Naive thymus-derived CD4-positive, alpha-beta T cell (primary cell): ENCODE measurements around the gene TERT. TPM values are rescaled to one million over a fixed set of nuclear protein-coding genes. Genes with fewer than 3 reads are reported as not detected.

ENCODE experiments used
- ATAC-seq: fragments of 150-1000 bp; cut with Tn5 transposase; 2 replicates; pipeline ENCODE4 v1.10.0; 2021; ENCODE audit warnings: mild to moderate bottlenecking, moderate library complexity
- CTCF ChIA-PET: fragments of 350-600 bp; sonication (Branson Sonifier 250); formaldehyde crosslinking; loops from one replicate; lab custom pipeline; 2021; ENCODE audit warnings: antibody characterized with exemption; lab: Charles Lee
- POLR2A ChIA-PET: fragments of 350-600 bp; sonication (Branson Sonifier 250); formaldehyde crosslinking; loops from one replicate; lab custom pipeline; 2021; ENCODE audit warnings: antibody characterized with exemption, inconsistent platforms; lab: Charles Lee
- DNase-seq, 9 donors: peaks; one replicate each; pipeline versions ENCODE4 v3.0.0 to v3.0.0-alpha.2; 2020 to 2022; ENCODE audit warnings: mixed read lengths in 1 of 9
- H3K27ac ChIP-seq: one replicate; pipeline ENCODE4 v1.7.0; 2013; ENCODE audit warnings: mild to moderate bottlenecking, low read depth, low read length, moderate library complexity
- H3K27me3 ChIP-seq, 2 donors: one replicate each; pipeline ENCODE4 v1.7.0; 2013; ENCODE audit warnings: low read length in 2 of 2, mild to moderate bottlenecking in 2 of 2, moderate library complexity in 2 of 2; ENCODE audit not compliant: control insufficient read depth in 2 of 2, insufficient read depth in 2 of 2
- H3K36me3 ChIP-seq, 3 experiments: 1 replicate in 2 of 3; 2 replicates in 1 of 3; pipeline ENCODE4 v1.7.0; 2013; ENCODE audit warnings: low read length in 3 of 3, mild to moderate bottlenecking in 3 of 3, moderate library complexity in 1 of 3; ENCODE audit not compliant: insufficient read depth in 3 of 3, control insufficient read depth in 2 of 3
- H3K4me1 ChIP-seq, 2 donors: one replicate each; pipeline ENCODE4 v1.7.0; 2013; ENCODE audit warnings: low read length in 2 of 2, mild to moderate bottlenecking in 2 of 2, moderate library complexity in 1 of 2; ENCODE audit not compliant: control insufficient read depth in 2 of 2, insufficient read depth in 2 of 2
- H3K4me3 ChIP-seq: 2 replicates; pipeline ENCODE4 v1.7.0; 2013; ENCODE audit warnings: mild to moderate bottlenecking, low read length
- H3K9me3 ChIP-seq, 3 experiments: 1 replicate in 2 of 3; 2 replicates in 1 of 3; pipeline ENCODE4 v1.7.0; 2013; ENCODE audit warnings: low read length in 3 of 3; ENCODE audit not compliant: control insufficient read depth in 2 of 3
- H3K27ac Mint-ChIP-seq, 9 donors: one replicate each; pipeline ENCODE4 v1.8.0; 2020 to 2022; ENCODE audit warnings: mixed read lengths in 9 of 9, mild to moderate bottlenecking in 8 of 9, moderate library complexity in 5 of 9, inconsistent platforms in 2 of 9
- H3K27me3 Mint-ChIP-seq, 5 donors: one replicate each; pipeline ENCODE4 v1.8.0; 2021 to 2022; ENCODE audit warnings: mixed read lengths in 5 of 5, mild to moderate bottlenecking in 1 of 5
- H3K36me3 Mint-ChIP-seq, 5 donors: one replicate each; pipeline ENCODE4 v1.8.0; 2020 to 2022; ENCODE audit warnings: mixed read lengths in 5 of 5, mild to moderate bottlenecking in 3 of 5, inconsistent platforms in 1 of 5
- H3K4me1 Mint-ChIP-seq, 7 donors: one replicate each; pipeline ENCODE4 v1.8.0; 2020 to 2022; ENCODE audit warnings: mixed read lengths in 7 of 7, mild to moderate bottlenecking in 3 of 7, inconsistent platforms in 1 of 7
- H3K4me3 Mint-ChIP-seq, 10 donors: one replicate each; pipeline ENCODE4 v1.8.0; 2020 to 2022; ENCODE audit warnings: mild to moderate bottlenecking in 10 of 10, mixed read lengths in 10 of 10, moderate library complexity in 6 of 10, inconsistent platforms in 2 of 10
- H3K9me3 Mint-ChIP-seq, 11 donors: one replicate each; pipeline ENCODE4 v1.8.0; 2020 to 2022; ENCODE audit warnings: mixed read lengths in 11 of 11, mild to moderate bottlenecking in 4 of 11, inconsistent platforms in 1 of 11, moderate library complexity in 1 of 11
- intact Hi-C, 2 donors: fragments of 100-400 bp; cut with micrococcal nuclease; formaldehyde crosslinking; loops; one replicate each; pipeline ENCODE4 v1.15.1; 2023
- polyA plus RNA-seq, 2 donors: library from polyadenylated mRNA; unstranded; fragments of 300-500 nt; fragmentation: Illumina TruSeq; gene quantifications; one replicate each; pipeline ENCODE4 v1.2.3, GENCODE V29; 2021
- total RNA-seq, 6 experiments: library from RNA in 5 of 6; stranded (reverse) in 5 of 6; gene quantifications; 1 replicate in 5 of 6; 2 replicates in 1 of 6; pipeline ENCODE4 v1.2.3 and lab custom pipeline; 2021 to 2026

TERT gene
- total and polyA plus RNA-seq, 7 experiments from 2014 or later, result 0.13 to 3.3 (median 1.3) TPM; not detected in 1

DNA sequence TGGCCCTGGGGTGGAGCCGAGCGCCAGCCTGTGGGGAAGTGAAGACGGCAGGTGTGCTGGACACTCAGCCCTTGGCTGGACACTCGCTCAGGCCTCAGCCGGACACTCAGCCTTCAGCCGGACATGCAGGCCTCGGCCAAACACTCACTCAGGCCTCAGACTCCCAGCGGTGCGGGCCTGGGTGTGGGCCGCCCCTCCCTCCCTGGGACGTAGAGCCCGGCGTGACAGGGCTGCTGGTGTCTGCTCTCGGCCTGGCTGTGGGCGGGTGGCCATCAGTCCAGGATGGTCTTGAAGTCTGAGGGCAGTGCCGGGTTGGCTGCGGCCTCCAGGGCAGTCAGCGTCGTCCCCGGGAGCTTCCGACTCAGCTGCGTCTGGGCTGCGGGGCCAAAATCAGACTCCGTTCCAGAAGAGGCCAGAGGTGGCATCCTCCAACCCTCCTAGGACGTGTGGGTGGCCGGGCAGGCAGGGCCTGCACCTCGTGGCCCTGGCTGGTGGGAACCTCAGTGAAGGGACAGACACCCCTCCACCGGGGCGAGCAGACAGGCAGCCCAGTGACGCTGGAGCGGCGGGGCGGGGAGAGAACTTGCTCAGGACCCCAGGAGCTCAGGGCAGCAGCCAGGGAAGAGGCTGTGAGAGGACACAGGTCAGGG is 41.3 kb downstream of the TERT start:
- Mint-ChIP-seq H3K36me3 (no peaks in the 10 kb centered on the region), H3K4me3 (no peak overlapping the region), H3K4me1 (peaks cover 7 to 23% (median 20%) of the 10 kb centered on the region in 7 donors), H3K27me3 (no peaks in the 10 kb centered on the region), H3K27ac (no peak overlapping the region), H3K9me3 (no peaks in the 10 kb centered on the region)
- CTCF ChIA-PET, result no interaction called here
- Histone ChIP-seq H3K36me3 (no peaks in the 10 kb centered on the region), H3K27me3 (no peaks in the 10 kb centered on the region), H3K4me1 (peaks cover 9 to 18% of the 10 kb centered on the region in 2 donors), H3K4me3 (no peak overlapping the region), H3K9me3 (no peaks in the 10 kb centered on the region), H3K27ac (no peak overlapping the region)
- intact Hi-C loops, result loop anchor here in 1 of 2 donors (2.0 kb wide), 2 partner anchors 41 to 133 kb away; partner anchors contain the start of gene TERT
- POLR2A ChIA-PET, result interaction anchor here (0.6 to 2.1 kb wide), 2 partner anchors 92 to 132 kb away, joined by 3 to 11 read pairs; no protein-coding TSS in a partner anchor
- DNase-seq (no peak), ATAC-seq (no peak)

- DNase-seq (no peak), ATAC-seq (no peak)
- Histone ChIP-seq H3K27ac (no peak overlapping the region), H3K27me3 (no peaks in the 10 kb centered on the region), H3K9me3 (no peaks in the 10 kb centered on the region), H3K4me1 (peaks cover 9 to 18% of the 10 kb centered on the region in 2 donors), H3K4me3 (no peak overlapping the region), H3K36me3 (no peaks in the 10 kb centered on the region)
- CTCF ChIA-PET, result no interaction called here
- Mint-ChIP-seq H3K27ac (no peak overlapping the region), H3K4me3 (no peak overlapping the region), H3K36me3 (no peaks in the 10 kb centered on the region), H3K27me3 (peaks cover 0 to 1% (median 0%) of the 10 kb centered on the region in 5 donors), H3K4me1 (peaks cover 7 to 23% (median 20%) of the 10 kb centered on the region in 7 donors), H3K9me3 (no peaks in the 10 kb centered on the region)
- POLR2A ChIA-PET, result no interaction called here
- intact Hi-C loops, result no loop called here
These were observed 42.2 kb downstream of the TERT start for GRCh38 chr5:1252681-1253080.

GRCh38 chr5:1251678-1252580 is 42.9 kb downstream of the TERT start:
- DNase-seq (no peak), ATAC-seq (no peak)
- Histone ChIP-seq H3K27ac (no peak overlapping the region), H3K27me3 (peaks cover 0 to 2% of the 10 kb centered on the region in 2 donors), H3K4me3 (no peak overlapping the region), H3K4me1 (peaks cover 9 to 18% of the 10 kb centered on the region in 2 donors), H3K36me3 (no peaks in the 10 kb centered on the region), H3K9me3 (no peaks in the 10 kb centered on the region)
- CTCF ChIA-PET, result interaction anchor here (0.7 kb wide), 1 partner anchor 131 kb away, joined by 3 read pairs; no protein-coding TSS in a partner anchor
- POLR2A ChIA-PET, result no interaction called here
- Mint-ChIP-seq H3K4me3 (no peak overlapping the region), H3K36me3 (no peaks in the 10 kb centered on the region), H3K27me3 (peaks cover 0 to 7% (median 4%) of the 10 kb centered on the region in 5 donors), H3K4me1 (peaks cover 7 to 23% (median 20%) of the 10 kb centered on the region in 7 donors), H3K9me3 (peaks cover 0 to 2% (median 0%) of the 10 kb centered on the region in 11 donors), H3K27ac (peak overlapping the region in 2 of 9 donors; percentile 43 to 59)
- intact Hi-C loops, result no loop called here

DNA sequence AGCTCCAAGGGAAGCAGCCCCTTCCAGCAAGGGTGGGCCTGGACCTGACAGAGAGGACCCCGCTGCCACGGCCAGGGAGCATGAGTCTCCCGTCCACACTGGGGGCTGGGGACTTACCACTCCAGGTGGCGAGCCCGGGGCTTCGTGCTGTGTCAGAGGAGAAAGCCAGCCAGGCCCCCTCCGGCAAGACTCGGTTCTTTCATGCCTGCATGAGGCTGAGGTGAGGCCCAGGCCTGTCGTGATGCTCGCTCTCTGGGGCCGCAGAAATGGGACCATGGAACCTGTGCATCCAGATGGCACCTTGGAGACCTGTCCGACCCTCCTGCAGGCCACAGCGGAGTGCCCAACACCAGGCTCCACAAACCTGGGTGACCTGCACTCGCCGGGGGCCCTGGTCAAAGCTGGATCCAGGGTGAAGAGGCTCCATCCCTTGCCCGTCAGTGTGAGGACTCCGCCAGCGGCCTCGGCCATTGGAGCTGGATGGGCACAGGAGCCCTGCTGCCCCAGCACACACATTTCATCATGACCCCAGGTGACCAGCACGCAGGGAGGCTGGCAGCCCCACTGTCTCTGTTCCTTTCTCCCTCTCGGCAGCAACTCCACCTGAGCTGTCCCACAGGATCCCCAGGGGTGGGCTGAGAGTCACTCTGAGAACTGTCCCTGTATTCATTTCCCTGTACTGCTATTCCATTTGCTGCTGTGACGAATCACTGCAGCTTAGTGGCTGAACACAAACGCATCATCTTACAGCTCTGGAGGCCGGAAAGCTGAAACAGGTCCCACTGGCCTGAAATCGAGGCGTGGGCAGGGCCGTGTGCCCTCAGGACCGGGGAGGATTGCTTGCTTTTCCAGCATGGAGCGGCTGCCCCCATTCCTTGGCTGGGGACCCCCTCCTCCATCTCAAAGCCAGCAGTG is 45.2 kb downstream of the TERT start:
- no peak for DNase-seq
- H3K27ac ChIP-seq, result no peak overlapping the region
- H3K4me1 ChIP-seq, result peaks cover 3% of the 10 kb centered on the region in 2 donors
- no peaks in the 10 kb centered on the region for H3K36me3 ChIP-seq
- ATAC-seq, result no peak
- Mint-ChIP-seq H3K4me1 (peaks cover 0 to 8% (median 3%) of the 10 kb centered on the region in 7 donors), H3K4me3 (no peak overlapping the region), H3K9me3 (peaks cover 0 to 2% (median 0%) of the 10 kb centered on the region in 11 donors), H3K27ac (no peak overlapping the region), H3K27me3 (peaks cover 0 to 9% (median 6%) of the 10 kb centered on the region in 5 donors), H3K36me3 (no peaks in the 10 kb centered on the region)
- intact Hi-C loops, result no loop called here
- CTCF ChIA-PET, result no interaction called here
- no peaks in the 10 kb centered on the region for H3K9me3 ChIP-seq
- POLR2A ChIA-PET, result no interaction called here
- H3K4me3 ChIP-seq, result no peak overlapping the region
- peaks cover 0 to 2% of the 10 kb centered on the region in 2 donors for H3K27me3 ChIP-seq

GRCh38 chr5:1247811-1248210 is 47.1 kb downstream of the TERT start:
- no peak overlapping the region for H3K27ac ChIP-seq
- no peak overlapping the region for H3K27ac Mint-ChIP-seq
- H3K4me1 Mint-ChIP-seq, result peaks cover 0 to 4% (median 0%) of the 10 kb centered on the region in 7 donors
- no peak overlapping the region for H3K4me3 Mint-ChIP-seq
- H3K9me3 ChIP-seq, result no peaks in the 10 kb centered on the region
- ATAC-seq (no peak), DNase-seq (no peak)
- intact Hi-C loops, result no loop called here
- no peak overlapping the region for H3K4me3 ChIP-seq
- CTCF ChIA-PET, result no interaction called here
- POLR2A ChIA-PET, result no interaction called here
- peaks cover 0 to 2% (median 0%) of the 10 kb centered on the region in 11 donors for H3K9me3 Mint-ChIP-seq
- H3K4me1 ChIP-seq, result no peaks in the 10 kb centered on the region
- H3K36me3 ChIP-seq, result no peaks in the 10 kb centered on the region
- H3K27me3 Mint-ChIP-seq, result peaks cover 0 to 9% (median 6%) of the 10 kb centered on the region in 5 donors
- peaks cover 0 to 2% of the 10 kb centered on the region in 2 donors for H3K27me3 ChIP-seq
- no peaks in the 10 kb centered on the region for H3K36me3 Mint-ChIP-seq
